ENCODE measurements around the gene TRMT10A.

TRMT10A gene

GRCh38 chr4:99504804-99505502 lies 58.9 kb downstream of the TRMT10A start:
- H3K4me3 ChIP-seq (ENCODE audit: low read length): no peak overlapping the region
- DNase-seq (ENCODE audit: low read depth): no peak
- TF ChIP-seq CTCF (conservative IDR thresholded peaks at IDR 0.05; ENCODE audit: low read depth, low read length): no peak

Measured in retinal pigment epithelial cell (primary cell).